Lower leg skin (tissue), 3 donors: Measurements from ENCODE around the gene CLEC2L.

Experiments
- CTCF ChIP-seq, 3 donors: fragments of 450-650 bp; IDR thresholded peaks; one replicate each; pipeline ENCODE4 v1.5.1; 2016; ENCODE audit warnings: antibody characterized with exemption in 3 of 3, mild to moderate bottlenecking in 3 of 3, moderate library complexity in 2 of 3
- POLR2A ChIP-seq, 2 donors: fragments of 450-650 bp; IDR thresholded peaks; one replicate each; pipeline ENCODE4 v1.6.1; 2016 to 2017; ENCODE audit warnings: antibody characterized with exemption in 2 of 2, mild to moderate bottlenecking in 1 of 2, moderate library complexity in 1 of 2

GRCh38 chr7:139479620-139480019 lies 43.9 kb upstream of the CLEC2L start:
- TF ChIP-seq CTCF (IDR thresholded peaks at IDR 0.05) (no peak), POLR2A (IDR thresholded peaks at IDR 0.05) (no peak)
